GM12878 (cell line): Measurements from ENCODE around the gene CD1B.
"Not testable (repeated sequence)": the region's sequence is repeated elsewhere in the genome, so short reads cannot be mapped to it uniquely, and the experiment has no call there.

ENCODE experiments used
- FOS ChIP-seq: IDR thresholded peaks from 3 replicates; pipeline ENCODE4 v1.6.1; 2011; ENCODE audit warnings: borderline replicate concordance; ENCODE audit not compliant: insufficient read length; ENCODE audit errors: extremely low read depth
- MTA2 ChIP-seq: fragments of 450-650 bp; IDR thresholded peaks from 2 replicates; pipeline ENCODE4 v1.6.1; 2016; ENCODE audit warnings: low read depth, mild to moderate bottlenecking, moderate library complexity

DNA sequence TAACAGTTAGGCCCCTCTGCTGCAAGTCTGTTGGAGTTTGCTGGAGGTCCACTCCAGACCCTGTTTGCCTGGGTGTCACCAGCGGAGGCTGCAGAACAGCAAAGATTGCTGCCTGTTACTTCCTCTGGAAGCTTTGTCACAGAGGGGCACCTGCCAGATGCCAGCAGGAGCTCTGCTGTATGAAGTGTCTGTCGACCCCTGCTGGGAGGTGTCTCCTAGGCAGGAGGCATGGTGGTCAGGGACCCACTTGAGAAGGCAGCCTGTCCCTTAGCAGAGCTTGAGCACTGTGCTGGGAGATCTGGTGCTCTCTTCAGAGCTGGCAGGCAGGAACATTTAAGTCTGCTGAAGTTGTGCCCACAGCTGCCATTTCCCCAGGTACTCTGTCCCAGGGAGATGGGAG is 48.9 kb downstream of the CD1B start:
- TF ChIP-seq FOS, MTA2: not testable (repeated sequence)
